ENCODE results near the gene TIMM29. TPM values are rescaled to one million over a fixed set of nuclear protein-coding genes. Genes with fewer than 3 reads are reported as not detected.

The TIMM29 gene
- polyA plus RNA-seq, 3 donors = 5.2 to 18.7 (median 14.1) TPM

GRCh38 chr19:10899151-10899653 lies 29.4 kb upstream of the TIMM29 start:
- H3K4me2 ChIP-seq (replicated peaks; ENCODE audit: extremely low read depth, low read length, poor library complexity, severe bottlenecking) = no peak overlapping the region
- intact Hi-C loops (cut with micrococcal nuclease) = no loop called here

GRCh38 chr19:10907925-10908324 lies 20.7 kb upstream of the TIMM29 start:
- peaks cover 2% of the 10 kb centered on the region for H3K4me1 Mint-ChIP-seq
- H3K36me3 Mint-ChIP-seq = peaks cover 37 to 57% of the 10 kb centered on the region in 2 donors
- intact Hi-C loops (cut with micrococcal nuclease) = no loop called here
- Histone ChIP-seq H3K27me3 (ENCODE audit: control insufficient read depth in 2 of 2, insufficient read depth in 2 of 2, low read length in 2 of 2) (no peaks in the 10 kb centered on the region), H3K9ac (ENCODE audit: insufficient read depth, low read length, poor library complexity, severe bottlenecking) (no peak overlapping the region), H3K9me3 (replicated peaks in 1 of 2; ENCODE audit: control insufficient read depth in 1 of 2, insufficient read depth in 1 of 2, low read length in 2 of 2) (no peaks in the 10 kb centered on the region), H3K27ac (ENCODE audit: low read depth in 1 of 2, low read length in 2 of 2) (no peak overlapping the region), H3K36me3 (replicated peaks in 1 of 2; ENCODE audit: control insufficient read depth in 1 of 2, insufficient read depth in 2 of 2, low read length in 2 of 2) (peaks cover 39 to 51% of the 10 kb centered on the region in 2 donors), H3K79me2 (ENCODE audit: insufficient read depth, low read length) (no peaks in the 10 kb centered on the region), H3K4me3 (replicated peaks in 1 of 3; ENCODE audit: low read depth in 2 of 3, low read length in 3 of 3) (no peak overlapping the region), H4K20me1 (ENCODE audit: insufficient read depth, low read length) (no peaks in the 10 kb centered on the region), H3K4me2 (replicated peaks; ENCODE audit: extremely low read depth, low read length, poor library complexity, severe bottlenecking) (no peak overlapping the region), H2AFZ (ENCODE audit: insufficient read depth, low read depth, low read length, poor library complexity, severe bottlenecking) (no peak overlapping the region), H3K4me1 (ENCODE audit: control insufficient read depth in 1 of 2, insufficient read depth in 2 of 2, low read length in 2 of 2) (no peaks in the 10 kb centered on the region)
- DNase-seq = no peak
- H3K9me3 Mint-ChIP-seq = peaks cover 0 to 2% (median 0%) of the 10 kb centered on the region in 7 donors
- no peak for TF ChIP-seq CTCF (IDR thresholded peaks at IDR 0.05)
- 76% methylated on average over 10 of the region's 14 CpGs for WGBS (ENCODE audit: insufficient coverage)
- H3K4me3 Mint-ChIP-seq = no peak overlapping the region
- H3K27me3 Mint-ChIP-seq (ENCODE audit: low read depth in 3 of 3) = peaks cover 0 to 3% (median 3%) of the 10 kb centered on the region in 3 donors
- peak overlapping the region in 1 of 7 donors; percentile 35 for H3K27ac Mint-ChIP-seq

More at GRCh38 chr19:10899151-10899653, 29.4 kb upstream of the TIMM29 start:
- Histone ChIP-seq H3K27me3 (ENCODE audit: control insufficient read depth in 2 of 2, insufficient read depth in 2 of 2, low read length in 2 of 2) (no peaks in the 10 kb centered on the region), H3K79me2 (ENCODE audit: insufficient read depth, low read length) (peaks cover 5% of the 10 kb centered on the region), H3K9ac (ENCODE audit: insufficient read depth, low read length, poor library complexity, severe bottlenecking) (no peak overlapping the region), H3K4me3 (replicated peaks in 1 of 3; ENCODE audit: low read depth in 2 of 3, low read length in 3 of 3) (no peak overlapping the region), H3K9me3 (replicated peaks in 1 of 2; ENCODE audit: control insufficient read depth in 1 of 2, insufficient read depth in 1 of 2, low read length in 2 of 2) (no peaks in the 10 kb centered on the region), H4K20me1 (ENCODE audit: insufficient read depth, low read length) (peaks cover 40% of the 10 kb centered on the region), H2AFZ (ENCODE audit: insufficient read depth, low read depth, low read length, poor library complexity, severe bottlenecking) (no peak overlapping the region), H3K36me3 (replicated peaks in 1 of 2; ENCODE audit: control insufficient read depth in 1 of 2, insufficient read depth in 2 of 2, low read length in 2 of 2) (no peaks in the 10 kb centered on the region), H3K27ac (ENCODE audit: low read depth in 1 of 2, low read length in 2 of 2) (no peak overlapping the region), H3K4me1 (ENCODE audit: control insufficient read depth in 1 of 2, insufficient read depth in 2 of 2, low read length in 2 of 2) (peaks cover 7 to 11% of the 10 kb centered on the region in 2 donors)
- Mint-ChIP-seq H3K9me3 (peaks cover 0 to 6% (median 2%) of the 10 kb centered on the region in 7 donors), H3K4me3 (no peak overlapping the region), H3K27ac (no peak overlapping the region), H3K36me3 (peaks cover 0 to 8% of the 10 kb centered on the region in 2 donors), H3K4me1 (peaks cover 11% of the 10 kb centered on the region), H3K27me3 (ENCODE audit: low read depth in 3 of 3) (peaks cover 0 to 2% (median 1%) of the 10 kb centered on the region in 3 donors)
- no peak for DNase-seq
- no peak for TF ChIP-seq CTCF (IDR thresholded peaks at IDR 0.05)
- 96% methylated on average over 8 of the region's 10 CpGs for WGBS (ENCODE audit: insufficient coverage)

All from CD14-positive monocyte (primary cell).